ENCODE data around the gene DMRT1.

DMRT1 gene

GRCh38 chr9:841371-842209 is at the start of gene DMRT1:
DMRT1 (plus strand) TSS chr9:841697; CDS start chr9:841839, 142 bp downstream.
- DNase-seq = no peak

GRCh38 chr9:792331-793260 is 48.9 kb upstream of the DMRT1 start:
- no peak for DNase-seq

- DNase-seq = no peak
Observed at GRCh38 chr9:794386-794785, 47.1 kb upstream of the DMRT1 start.

- DNase-seq = no peak
Observed at GRCh38 chr9:795869-796268, 45.6 kb upstream of the DMRT1 start.

GRCh38 chr9:800591-801150 is 40.8 kb upstream of the DMRT1 start:
- DNase-seq = no peak

GRCh38 chr9:801399-802071 is 40.0 kb upstream of the DMRT1 start:
- DNase-seq = no peak

- no peak for DNase-seq
Observed at GRCh38 chr9:804026-804425, 37.5 kb upstream of the DMRT1 start.

GRCh38 chr9:805151-805550 is 36.3 kb upstream of the DMRT1 start:
- no peak for DNase-seq

GRCh38 chr9:806285-807156 is 35.0 kb upstream of the DMRT1 start:
- no peak for DNase-seq

GRCh38 chr9:811106-811531 is 30.4 kb upstream of the DMRT1 start:
- DNase-seq = no peak

GRCh38 chr9:818958-819357 is 22.5 kb upstream of the DMRT1 start:
- no peak for DNase-seq

- no peak for DNase-seq
Observed at GRCh38 chr9:826500-827280, 14.8 kb upstream of the DMRT1 start.

GRCh38 chr9:840343-840742 is 1.2 kb upstream of the DMRT1 start:
- no peak for DNase-seq

GRCh38 chr9:842635-843426 is 1.3 kb downstream of the DMRT1 start:
- no peak for DNase-seq

GRCh38 chr9:843427-843785 is 1.9 kb downstream of the DMRT1 start:
- no peak for DNase-seq

- no peak for DNase-seq
Observed at GRCh38 chr9:846852-847251, 5.4 kb downstream of the DMRT1 start.

GRCh38 chr9:847505-847904 is 6.0 kb downstream of the DMRT1 start:
- no peak for DNase-seq

- DNase-seq = no peak
Observed at GRCh38 chr9:849431-849830, 7.9 kb downstream of the DMRT1 start.

- DNase-seq = no peak
Observed at GRCh38 chr9:852539-852938, 11.0 kb downstream of the DMRT1 start.

GRCh38 chr9:859251-859650 is 17.8 kb downstream of the DMRT1 start:
- DNase-seq = no peak

Data from stimulated activated CD8-positive, alpha-beta memory T cell treated with anti-CD3 and anti-CD28 coated beads, Interleukin-4, amount 100 ng/mL, for 48 hours (primary cell).